Measurements from ENCODE around the gene GAGE12E. TPM values are rescaled to one million over a fixed set of nuclear protein-coding genes. Genes with fewer than 3 reads are reported as not detected.

GAGE12E gene
- total RNA-seq, 4 donors from 2014 or later, result not detected

Small RNAs within 50 kb of the gene (small RNA-seq; reads per million reads assigned to genes)
- gene GAGE12B, result 0 reads per million in 3 donors

Other genes with a start within 250 kb of the GAGE12E start
- gene GAGE10, start 247.6 kb upstream of the GAGE12E start, total RNA-seq, result 1 to 10 TPM in 1 of 4 donors, not detected in 3; 1.2 TPM
- not detected for gene GAGE12J, start 229.3 kb upstream of the GAGE12E start, total RNA-seq
- gene GAGE13, start 219.7 kb upstream of the GAGE12E start, total RNA-seq, result not detected
- gene GAGE12C, start 19.1 kb upstream of the GAGE12E start, total RNA-seq, result not detected
- not detected for gene GAGE12D, start 9.6 kb upstream of the GAGE12E start, total RNA-seq
- not detected for gene GAGE12F, start 9.6 kb downstream of the GAGE12E start, total RNA-seq
- not detected for gene GAGE12G, start 19.1 kb downstream of the GAGE12E start, total RNA-seq
- gene GAGE12H, start 28.7 kb downstream of the GAGE12E start, total RNA-seq, result not detected
- not detected for gene GAGE2A, start 38.2 kb downstream of the GAGE12E start, total RNA-seq
- not detected for gene GAGE1, start 47.7 kb downstream of the GAGE12E start, total RNA-seq
- gene PAGE1, start 144.7 kb downstream of the GAGE12E start, total RNA-seq, result not detected

Measured in esophagus muscularis mucosa (tissue), 4 donors.